K562 (cell line): Measurements from ENCODE around the gene VPS35L. TPM values are rescaled to one million over a fixed set of nuclear protein-coding genes. Genes with fewer than 3 reads are reported as not detected.

Experiments used
- ARNT ChIP-seq, 2 experiments: fragments of 450-650 bp; IDR thresholded peaks; 2 replicates each; pipeline ENCODE4 v1.6.1; 2016; ENCODE audit warnings: mild to moderate bottlenecking in 1 of 2
- CEBPG ChIP-seq, 3 experiments: fragments of 200-800 bp in 1 of 3; sonication (Bioruptor generic) in 1 of 3; sonication (generic) in 1 of 3; formaldehyde crosslinking in 1 of 3; IDR thresholded peaks in 2 of 3; conservative IDR thresholded peaks in 1 of 3; 2 replicates each; pipeline versions ENCODE4 v1.6.1 to v1.8.0; 2016 to 2022; ENCODE audit warnings: missing compliant biosample characterization in 2 of 3, missing genetic modification characterization in 2 of 3, mild to moderate bottlenecking in 1 of 3, missing genetic modification reagents in 1 of 3
- DACH1 ChIP-seq: fragments of 450-650 bp; IDR thresholded peaks from 2 replicates; pipeline ENCODE4 v1.6.1; 2018; ENCODE audit not compliant: partially characterized antibody
- HCFC1 ChIP-seq: IDR thresholded peaks from 2 replicates; pipeline ENCODE4 v1.6.1; 2012; ENCODE audit warnings: low read depth, low read length, improper control_type of control experiment
- HNRNPLL ChIP-seq: fragments of 200-400 bp; formaldehyde crosslinking; IDR thresholded peaks from 2 replicates; pipeline ENCODE4 v1.6.1; 2017; ENCODE audit warnings: low read length, low read depth, mild to moderate bottlenecking; ENCODE audit not compliant: poor library complexity, severe bottlenecking
- KAT8 ChIP-seq: fragments of 450-650 bp; IDR thresholded peaks from 2 replicates; pipeline ENCODE4 v1.6.1; 2016; ENCODE audit warnings: low read depth, mild to moderate bottlenecking
- NEUROD1 ChIP-seq: fragments of 150-350 bp; IDR thresholded peaks from 2 replicates; pipeline ENCODE4 v1.6.1; 2014; ENCODE audit warnings: borderline replicate concordance, low read length, low read depth; ENCODE audit not compliant: partially characterized antibody
- POLR2A ChIP-seq: fragments of 450-650 bp; conservative IDR thresholded peaks from 2 replicates; pipeline ENCODE4 v1.6.1; 2016
- RBFOX2 ChIP-seq: fragments of 200-400 bp; formaldehyde crosslinking; IDR thresholded peaks from 2 replicates; pipeline ENCODE4 v1.6.1; 2017; ENCODE audit warnings: low read depth, mild to moderate bottlenecking, low read length, moderate library complexity
- REST ChIP-seq, 2 experiments: fragments of 450-650 bp; formaldehyde crosslinking in 1 of 2; IDR thresholded peaks; 2 replicates each; pipeline versions ENCODE4 v1.4.0 to v1.6.1; 2014 to 2020; ENCODE audit warnings: mild to moderate bottlenecking in 2 of 2, borderline replicate concordance in 1 of 2, low read depth in 1 of 2
- ZMIZ1 ChIP-seq, 2 experiments: fragments of 150-350 bp in 1 of 2; IDR thresholded peaks; 2 replicates each; pipeline ENCODE4 v1.6.1; 2012 to 2016; ENCODE audit warnings: low read depth in 2 of 2, low read length in 2 of 2, mild to moderate bottlenecking in 1 of 2, moderate library complexity in 1 of 2
- ZNF274 ChIP-seq: IDR thresholded peaks from 2 replicates; pipeline ENCODE4 v1.6.1; 2011; ENCODE audit warnings: low read depth, mild to moderate bottlenecking, low read length, moderate library complexity, borderline replicate concordance
- ZNF354B ChIP-seq: fragments of 250-450 bp; sonication (Bioruptor Pico); IDR thresholded peaks from 2 replicates; pipeline ENCODE4 v1.4.0; 2020
- ZNF740 ChIP-seq, 3 experiments: fragments of 200-800 bp in 1 of 3; sonication (Bioruptor generic) in 1 of 3; sonication (generic) in 1 of 3; formaldehyde crosslinking in 1 of 3; IDR thresholded peaks; 2 replicates each; pipeline versions ENCODE4 v1.6.1 to v1.8.0; 2016 to 2022; ENCODE audit warnings: mild to moderate bottlenecking in 2 of 3, missing compliant biosample characterization in 2 of 3, missing genetic modification characterization in 2 of 3, missing genetic modification reagents in 1 of 3
- polyA plus RNA-seq, 8 experiments: library from polyadenylated mRNA; depleted of rRNA in 4 of 8; stranded (reverse) in 5 of 8; unstranded in 3 of 8; fragments of >200 nt; fragmentation: Nextera tagmentation in 2 of 8; fragmentation: Illumina TruSeq in 1 of 8; extraction: Ambion mirVana in 2 of 8; extraction: Trizol in 1 of 8; gene quantifications; 2 replicates each; pipeline versions ENCODE4 v1.2.1 to v1.2.3, GENCODE V29; 2011 to 2014; ENCODE audit warnings: inconsistent platforms in 1 of 8, missing spikeins in 1 of 8
- total RNA-seq, 7 experiments: library from RNA; depleted of rRNA in 6 of 7; stranded (reverse); fragments of >200 nt in 6 of 7; fragmentation: Illumina TruSeq in 2 of 7; extraction: Trizol in 2 of 7; gene quantifications; 2 replicates each; pipeline versions ENCODE4 v1.2.1 to v1.2.3, GENCODE V29; 2011 to 2021; ENCODE audit warnings: low replicate concordance in 1 of 7

The VPS35L gene
- total and polyA plus RNA-seq, 9 of the 15 experiments (the other 6 are each of a cell fraction or from before 2014, with no cell fraction given) = 10.2 to 30.4 (median 20.1) TPM

GRCh38 chr16:19520861-19521331 lies 34.6 kb upstream of the VPS35L start (continued):
- TF ChIP-seq CEBPG (CRISPR knock-in tag; IDR thresholded peaks at IDR 0.05) (no peak), CEBPG (tag; conservative IDR thresholded peaks at IDR 0.05 in 1 of 2, IDR thresholded peaks at IDR 0.05 in 1 of 2) (no peak), ZNF740 (CRISPR knock-in tag; IDR thresholded peaks at IDR 0.05) (no peak), ZNF740 (tag; IDR thresholded peaks at IDR 0.05) (no peak), ARNT (IDR thresholded peaks at IDR 0.05) (peak; percentile 71 to 80; a peak in 2 of 4 replicates), DACH1 (peak; percentile 79), ZNF274 (0 out of 2 replicates have a peak, but pooled peaks have one; percentile 24), NEUROD1 (peak; percentile 70), HNRNPLL (no peak), ZMIZ1 (IDR thresholded peaks at IDR 0.05; ENCODE audit: low read depth in 2 of 2, low read length in 2 of 2) (peak in 1 of 2 experiments; percentile 85; a peak in 2 of 4 replicates), RBFOX2 (no peak), KAT8 (no peak), POLR2A (peak; percentile 27; the same call in 1 of the 2 replicates), HCFC1 (no peak), REST (IDR thresholded peaks at IDR 0.05; ENCODE audit: borderline replicate concordance) (peak; percentile 21; the same call in 1 of the 2 replicates), REST (CRISPR knock-in tag; IDR thresholded peaks at IDR 0.05; ENCODE audit: low read depth) (no peak), ZNF354B (CRISPR knock-in tag) (0 out of 2 replicates have a peak, but pooled peaks have one; percentile 33)
